ENCODE data around the gene INVS.
"Not testable (repeated sequence)": the region's sequence is repeated elsewhere in the genome, so short reads cannot be mapped to it uniquely, and the experiment has no call there.

Gene INVS, protein sequence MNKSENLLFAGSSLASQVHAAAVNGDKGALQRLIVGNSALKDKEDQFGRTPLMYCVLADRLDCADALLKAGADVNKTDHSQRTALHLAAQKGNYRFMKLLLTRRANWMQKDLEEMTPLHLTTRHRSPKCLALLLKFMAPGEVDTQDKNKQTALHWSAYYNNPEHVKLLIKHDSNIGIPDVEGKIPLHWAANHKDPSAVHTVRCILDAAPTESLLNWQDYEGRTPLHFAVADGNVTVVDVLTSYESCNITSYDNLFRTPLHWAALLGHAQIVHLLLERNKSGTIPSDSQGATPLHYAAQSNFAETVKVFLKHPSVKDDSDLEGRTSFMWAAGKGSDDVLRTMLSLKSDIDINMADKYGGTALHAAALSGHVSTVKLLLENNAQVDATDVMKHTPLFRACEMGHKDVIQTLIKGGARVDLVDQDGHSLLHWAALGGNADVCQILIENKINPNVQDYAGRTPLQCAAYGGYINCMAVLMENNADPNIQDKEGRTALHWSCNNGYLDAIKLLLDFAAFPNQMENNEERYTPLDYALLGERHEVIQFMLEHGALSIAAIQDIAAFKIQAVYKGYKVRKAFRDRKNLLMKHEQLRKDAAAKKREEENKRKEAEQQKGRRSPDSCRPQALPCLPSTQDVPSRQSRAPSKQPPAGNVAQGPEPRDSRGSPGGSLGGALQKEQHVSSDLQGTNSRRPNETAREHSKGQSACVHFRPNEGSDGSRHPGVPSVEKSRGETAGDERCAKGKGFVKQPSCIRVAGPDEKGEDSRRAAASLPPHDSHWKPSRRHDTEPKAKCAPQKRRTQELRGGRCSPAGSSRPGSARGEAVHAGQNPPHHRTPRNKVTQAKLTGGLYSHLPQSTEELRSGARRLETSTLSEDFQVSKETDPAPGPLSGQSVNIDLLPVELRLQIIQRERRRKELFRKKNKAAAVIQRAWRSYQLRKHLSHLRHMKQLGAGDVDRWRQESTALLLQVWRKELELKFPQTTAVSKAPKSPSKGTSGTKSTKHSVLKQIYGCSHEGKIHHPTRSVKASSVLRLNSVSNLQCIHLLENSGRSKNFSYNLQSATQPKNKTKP

DNA sequence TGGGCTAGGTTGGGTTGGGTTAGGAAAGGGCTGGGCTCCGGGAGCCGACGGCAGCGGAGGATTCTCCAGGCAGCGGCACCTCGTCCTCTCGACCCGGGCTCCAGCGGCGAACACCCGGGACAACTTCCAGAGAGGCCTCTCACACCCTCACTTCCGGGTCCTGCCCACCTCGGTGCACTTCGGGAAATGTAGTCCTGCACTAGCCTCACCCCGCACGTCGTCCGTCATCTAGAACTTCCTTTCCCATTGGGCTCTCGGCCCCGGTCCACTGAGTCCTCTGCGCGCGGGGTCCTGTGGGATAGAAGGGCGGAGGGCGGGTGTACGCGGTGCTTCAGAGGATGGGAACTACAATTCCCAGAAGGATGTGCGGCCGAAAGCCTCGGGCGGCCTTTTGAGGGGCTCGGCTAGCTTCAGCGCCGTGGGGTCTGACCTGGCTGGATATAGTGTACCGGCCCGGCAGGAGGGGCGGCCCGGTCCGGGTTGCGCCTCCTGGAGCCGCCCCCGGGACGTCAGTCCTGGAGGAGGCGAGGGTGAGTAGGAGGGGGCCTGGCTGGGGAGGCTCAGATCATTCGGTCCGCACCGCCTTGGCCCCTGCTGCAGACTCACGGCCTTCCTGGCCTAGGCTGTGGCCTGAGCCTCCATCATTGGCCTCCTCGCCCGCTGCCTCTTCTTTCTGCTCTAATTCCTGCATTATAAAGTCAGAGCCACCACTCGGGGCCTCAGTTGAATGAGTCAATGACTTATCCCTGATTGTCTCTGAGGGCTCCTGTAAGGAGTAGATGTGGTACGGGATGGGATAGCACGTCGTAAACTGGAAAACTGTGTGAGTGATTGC is at the start of gene INVS, which contains the start of gene ERP44:
TSS of gene INVS (plus strand) at position 357 of the 835 bp plus-strand sequence. CDS start 5,279 bp downstream, outside the sequence.
TSS of gene ERP44 (minus strand) at position 114 of the 835 bp plus-strand sequence. CDS start 160 bp downstream, outside the sequence.
- Histone ChIP-seq H3K9ac (ENCODE audit: low read length) (peak within 1 kb of the TSS; percentile 73), H3K4me3 (ENCODE audit: low read length) (peak within 1 kb of the TSS; percentile 93), H3K9me3 (ENCODE audit: control insufficient read depth, low read depth, low read length) (no peaks in the 10 kb centered on the region), H3K4me1 (ENCODE audit: control insufficient read depth, low read depth, low read length) (peaks cover 13% of the 10 kb centered on the region), H3K36me3 (ENCODE audit: control insufficient read depth, low read depth, low read length) (no peaks in the 10 kb centered on the region), H3K27ac (ENCODE audit: low read length) (peak within 1 kb of the TSS; percentile 56), H3K27me3 (ENCODE audit: control insufficient read depth, insufficient read depth, low read length) (no peaks in the 10 kb centered on the region)

DNA sequence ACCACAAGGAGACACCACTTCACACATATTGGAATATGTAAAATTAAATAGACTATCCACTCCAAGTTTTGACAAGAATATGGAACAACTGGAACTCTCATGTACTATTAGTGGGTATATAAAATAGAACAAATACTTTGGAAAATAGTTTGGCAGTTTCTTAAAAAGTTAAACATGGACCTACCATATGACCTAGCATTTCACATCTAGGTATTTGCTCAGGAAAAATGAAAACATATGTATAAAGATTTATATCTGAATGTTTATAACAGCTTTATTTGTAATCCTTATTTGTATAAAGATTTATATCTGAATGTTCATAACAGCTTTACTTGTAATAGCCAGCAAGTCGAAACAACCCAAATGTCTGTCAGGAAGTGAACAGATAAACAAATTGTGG is 49.5 kb upstream of the INVS start:
- Histone ChIP-seq H3K27me3 (ENCODE audit: control insufficient read depth, insufficient read depth, low read length) (no peaks in the 10 kb centered on the region), H3K27ac (ENCODE audit: low read length) (no peak overlapping the region), H3K4me3 (ENCODE audit: low read length) (no peak overlapping the region), H3K9me3 (ENCODE audit: control insufficient read depth, low read depth, low read length) (no peaks in the 10 kb centered on the region), H3K36me3 (ENCODE audit: control insufficient read depth, low read depth, low read length) (peaks cover 3% of the 10 kb centered on the region), H3K4me1 (ENCODE audit: control insufficient read depth, low read depth, low read length) (no peaks in the 10 kb centered on the region), H3K9ac (ENCODE audit: low read length) (no peak overlapping the region)

DNA sequence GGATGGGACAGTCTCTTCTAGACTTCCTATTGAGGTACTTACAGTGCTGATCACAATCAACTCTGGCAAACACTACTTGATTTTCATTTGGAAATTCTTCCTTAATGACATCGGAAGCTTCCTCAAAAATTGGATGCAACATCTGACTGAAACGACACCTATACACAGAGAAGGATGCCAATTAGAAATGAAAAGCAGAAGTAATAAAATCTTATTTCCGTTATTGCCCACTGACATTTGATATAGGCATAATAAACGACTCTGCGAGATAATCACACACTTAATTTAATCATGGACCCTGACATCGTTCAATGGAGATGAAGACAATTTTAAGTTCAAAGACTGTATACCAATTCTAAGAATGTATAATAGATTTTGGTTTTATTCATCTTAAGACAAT is 46.7 kb upstream of the INVS start:
- Histone ChIP-seq H3K27ac (ENCODE audit: low read length) (no peak overlapping the region), H3K4me3 (ENCODE audit: low read length) (no peak overlapping the region), H3K9me3 (ENCODE audit: control insufficient read depth, low read depth, low read length) (no peaks in the 10 kb centered on the region), H3K27me3 (ENCODE audit: control insufficient read depth, insufficient read depth, low read length) (no peaks in the 10 kb centered on the region), H3K4me1 (ENCODE audit: control insufficient read depth, low read depth, low read length) (no peaks in the 10 kb centered on the region), H3K36me3 (ENCODE audit: control insufficient read depth, low read depth, low read length) (peaks cover 3% of the 10 kb centered on the region), H3K9ac (ENCODE audit: low read length) (no peak overlapping the region)

DNA sequence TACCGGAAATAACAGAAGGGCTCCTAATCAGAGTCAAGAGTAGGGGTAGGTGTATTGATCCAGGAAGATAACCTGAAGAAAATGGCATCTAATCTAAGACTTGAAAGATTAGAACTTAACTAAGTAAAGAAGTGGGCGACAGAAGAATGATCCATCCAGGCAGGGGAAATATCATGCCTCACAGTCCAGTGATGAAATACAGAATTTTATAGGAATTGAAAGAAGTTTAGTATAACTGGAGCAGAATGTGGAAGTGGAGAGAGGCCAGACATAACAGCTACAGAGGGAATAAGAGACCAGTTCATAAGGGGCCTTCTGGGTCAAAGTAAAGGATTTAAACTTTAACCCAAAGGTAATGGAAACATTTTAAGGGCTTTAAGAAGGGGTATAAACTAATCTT is 42.5 kb upstream of the INVS start:
- H3K27me3 ChIP-seq (ENCODE audit: control insufficient read depth, insufficient read depth, low read length), result no peaks in the 10 kb centered on the region
- no peaks in the 10 kb centered on the region for H3K4me1 ChIP-seq (ENCODE audit: control insufficient read depth, low read depth, low read length)
- H3K9ac ChIP-seq (ENCODE audit: low read length), result no peak overlapping the region
- H3K9me3 ChIP-seq (ENCODE audit: control insufficient read depth, low read depth, low read length), result no peaks in the 10 kb centered on the region
- no peak overlapping the region for H3K4me3 ChIP-seq (ENCODE audit: low read length)
- H3K27ac ChIP-seq (ENCODE audit: low read length), result no peak overlapping the region
- no peaks in the 10 kb centered on the region for H3K36me3 ChIP-seq (ENCODE audit: control insufficient read depth, low read depth, low read length)

DNA sequence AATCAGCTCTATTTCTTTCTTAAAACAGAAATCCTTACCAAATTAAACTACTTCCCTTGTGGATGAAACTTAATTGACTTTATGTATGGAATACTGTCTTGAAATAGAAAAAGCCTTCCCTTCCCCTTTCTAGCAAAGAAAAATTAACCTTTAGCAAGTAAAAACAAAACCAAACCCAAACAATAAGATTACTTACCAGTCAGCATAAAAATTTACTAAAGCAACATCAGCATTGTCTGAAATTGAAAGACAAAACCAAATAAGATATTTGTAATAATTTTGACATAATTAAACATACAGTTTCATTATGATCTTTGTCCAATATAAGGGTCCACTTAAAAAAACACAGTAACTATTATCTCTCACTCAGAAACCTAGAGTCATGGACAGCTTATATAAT is 41.4 kb upstream of the INVS start:
- Histone ChIP-seq H3K4me3 (ENCODE audit: low read length) (no peak overlapping the region), H3K9ac (ENCODE audit: low read length) (no peak overlapping the region), H3K9me3 (ENCODE audit: control insufficient read depth, low read depth, low read length) (no peaks in the 10 kb centered on the region), H3K27ac (ENCODE audit: low read length) (no peak overlapping the region), H3K4me1 (ENCODE audit: control insufficient read depth, low read depth, low read length) (no peaks in the 10 kb centered on the region), H3K27me3 (ENCODE audit: control insufficient read depth, insufficient read depth, low read length) (no peaks in the 10 kb centered on the region), H3K36me3 (ENCODE audit: control insufficient read depth, low read depth, low read length) (no peaks in the 10 kb centered on the region)

DNA sequence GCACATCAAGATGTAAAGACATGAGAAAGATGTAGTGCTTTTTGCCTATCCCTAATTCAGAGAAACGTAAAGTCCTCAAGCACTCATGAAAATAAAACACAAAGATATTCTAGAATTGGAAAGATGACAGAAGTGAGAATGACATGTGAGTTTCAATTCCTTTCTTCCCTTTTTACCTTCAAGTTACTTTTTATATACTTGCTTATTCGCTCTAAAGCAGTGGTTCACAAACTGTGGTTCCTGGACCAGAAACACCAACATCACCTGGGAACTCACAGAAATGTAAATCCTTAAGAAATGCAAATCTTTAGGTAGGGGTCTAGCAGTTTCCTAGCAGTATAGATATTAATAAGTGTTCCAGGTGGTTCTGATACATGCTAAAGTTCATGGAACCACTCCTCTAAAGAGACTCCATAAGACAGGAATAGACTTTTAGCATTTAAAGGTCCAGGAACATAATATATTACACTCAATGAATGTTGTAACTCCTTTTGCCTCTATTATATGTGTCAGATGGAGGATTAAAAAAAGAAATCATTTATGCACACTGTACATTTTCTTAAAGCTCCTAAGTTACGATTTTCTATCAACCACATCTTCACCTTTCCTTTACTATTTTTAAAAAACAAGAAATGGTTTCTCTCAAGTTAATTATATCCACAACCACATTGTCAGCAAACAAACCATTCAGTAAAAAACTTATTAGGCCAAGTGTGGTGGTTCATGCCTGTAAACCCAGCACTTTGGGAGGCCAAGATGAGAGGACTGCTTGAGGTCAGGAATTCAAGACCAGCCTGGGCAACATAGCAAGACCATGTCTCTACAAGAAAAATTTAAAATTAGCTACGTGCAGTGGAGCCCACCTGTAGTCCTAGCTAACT is 40.1 kb upstream of the INVS start:
- Histone ChIP-seq H3K27me3 (ENCODE audit: control insufficient read depth, insufficient read depth, low read length) (no peaks in the 10 kb centered on the region), H3K36me3 (ENCODE audit: control insufficient read depth, low read depth, low read length) (no peaks in the 10 kb centered on the region), H3K4me3 (ENCODE audit: low read length) (no peak overlapping the region), H3K9me3 (ENCODE audit: control insufficient read depth, low read depth, low read length) (no peaks in the 10 kb centered on the region), H3K27ac (ENCODE audit: low read length) (no peak overlapping the region), H3K9ac (ENCODE audit: low read length) (no peak overlapping the region), H3K4me1 (ENCODE audit: control insufficient read depth, low read depth, low read length) (peaks cover 10% of the 10 kb centered on the region)

DNA sequence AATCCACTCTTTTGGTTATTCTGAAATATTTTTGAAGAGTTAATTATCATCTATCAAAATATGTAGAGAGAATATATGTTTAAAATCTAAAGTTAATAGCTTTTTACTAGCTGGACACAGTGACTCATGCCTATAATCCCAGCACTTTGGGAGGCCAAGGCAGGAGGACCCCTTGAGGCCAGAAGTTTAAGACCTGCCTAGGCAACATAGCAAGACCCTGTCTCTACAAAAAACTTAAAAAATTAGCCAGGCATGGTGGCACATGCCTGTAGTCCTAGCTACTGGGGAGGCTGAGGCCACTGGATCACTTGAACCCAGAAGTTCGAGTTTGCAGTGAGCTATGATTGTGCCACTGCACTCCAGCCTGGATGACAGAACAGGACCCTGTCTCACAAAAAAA is 36.4 kb upstream of the INVS start:
- H3K4me1 ChIP-seq (ENCODE audit: control insufficient read depth, low read depth, low read length), result peaks cover 17% of the 10 kb centered on the region
- H3K27me3 ChIP-seq (ENCODE audit: control insufficient read depth, insufficient read depth, low read length); H3K4me3 ChIP-seq (ENCODE audit: low read length); H3K9ac ChIP-seq (ENCODE audit: low read length); H3K9me3 ChIP-seq (ENCODE audit: control insufficient read depth, low read depth, low read length); H3K36me3 ChIP-seq (ENCODE audit: control insufficient read depth, low read depth, low read length); H3K27ac ChIP-seq (ENCODE audit: low read length): not testable (repeated sequence)

DNA sequence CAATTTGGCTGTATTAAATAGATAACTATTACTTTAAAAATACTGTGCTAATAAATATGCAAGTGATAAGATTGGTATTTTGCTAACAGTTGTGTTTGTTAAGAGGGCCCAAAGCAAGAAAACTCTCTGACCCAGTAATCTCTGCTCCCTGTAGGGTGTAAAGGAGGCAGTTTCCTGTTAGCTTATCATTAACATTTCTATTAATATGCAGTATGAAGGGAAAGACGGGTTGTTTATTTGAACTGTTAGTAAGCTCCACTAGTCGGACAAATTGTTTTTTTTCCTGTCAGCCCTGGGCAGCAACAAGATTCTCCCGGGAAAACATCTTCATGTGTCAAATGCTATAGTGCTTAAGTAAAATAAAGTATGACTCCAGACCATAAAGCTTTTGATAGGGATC is 35.9 kb upstream of the INVS start:
- Histone ChIP-seq H3K27ac (ENCODE audit: low read length) (no peak overlapping the region), H3K9ac (ENCODE audit: low read length) (no peak overlapping the region), H3K36me3 (ENCODE audit: control insufficient read depth, low read depth, low read length) (no peaks in the 10 kb centered on the region), H3K4me1 (ENCODE audit: control insufficient read depth, low read depth, low read length) (peaks cover 17% of the 10 kb centered on the region), H3K9me3 (ENCODE audit: control insufficient read depth, low read depth, low read length) (no peaks in the 10 kb centered on the region), H3K27me3 (ENCODE audit: control insufficient read depth, insufficient read depth, low read length) (no peaks in the 10 kb centered on the region), H3K4me3 (ENCODE audit: low read length) (peak overlapping the region; percentile 19)

DNA sequence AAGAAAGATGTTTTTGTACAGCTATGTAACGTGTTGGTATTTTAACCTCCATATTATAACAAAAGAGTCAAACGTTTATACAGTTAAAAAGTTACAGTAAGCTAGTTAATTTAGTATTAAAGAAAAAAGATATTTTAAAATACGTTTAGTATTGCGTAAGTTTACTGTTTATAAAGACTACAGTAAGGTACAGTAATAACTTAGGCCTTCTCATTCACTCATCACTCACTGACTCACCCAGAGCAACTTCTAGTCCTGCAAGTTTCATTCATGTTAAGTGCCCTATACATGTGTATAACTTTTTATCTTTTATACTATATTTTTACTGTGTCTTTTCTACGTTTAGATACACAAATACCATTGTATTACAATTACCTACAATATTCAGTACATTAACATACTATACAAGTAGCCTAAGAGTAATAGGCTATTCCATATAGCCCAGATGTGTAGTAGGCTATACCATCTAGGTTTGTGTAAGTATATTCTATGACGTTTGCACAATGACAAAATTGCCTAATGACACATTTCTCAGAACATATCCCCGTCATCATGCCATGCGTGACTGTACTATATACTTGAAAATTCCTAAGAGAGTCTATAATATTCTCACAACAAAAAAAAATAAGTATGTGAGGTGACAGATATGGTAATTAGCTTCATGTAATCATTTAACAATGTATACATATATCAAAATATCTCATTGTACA is 34.0 kb upstream of the INVS start:
- H3K4me3 ChIP-seq (ENCODE audit: low read length), result no peak overlapping the region
- H3K36me3 ChIP-seq (ENCODE audit: control insufficient read depth, low read depth, low read length), result no peaks in the 10 kb centered on the region
- no peak overlapping the region for H3K9ac ChIP-seq (ENCODE audit: low read length)
- H3K27ac ChIP-seq (ENCODE audit: low read length), result no peak overlapping the region
- H3K27me3 ChIP-seq (ENCODE audit: control insufficient read depth, insufficient read depth, low read length), result no peaks in the 10 kb centered on the region
- H3K9me3 ChIP-seq (ENCODE audit: control insufficient read depth, low read depth, low read length), result no peaks in the 10 kb centered on the region
- H3K4me1 ChIP-seq (ENCODE audit: control insufficient read depth, low read depth, low read length), result peaks cover 17% of the 10 kb centered on the region

DNA sequence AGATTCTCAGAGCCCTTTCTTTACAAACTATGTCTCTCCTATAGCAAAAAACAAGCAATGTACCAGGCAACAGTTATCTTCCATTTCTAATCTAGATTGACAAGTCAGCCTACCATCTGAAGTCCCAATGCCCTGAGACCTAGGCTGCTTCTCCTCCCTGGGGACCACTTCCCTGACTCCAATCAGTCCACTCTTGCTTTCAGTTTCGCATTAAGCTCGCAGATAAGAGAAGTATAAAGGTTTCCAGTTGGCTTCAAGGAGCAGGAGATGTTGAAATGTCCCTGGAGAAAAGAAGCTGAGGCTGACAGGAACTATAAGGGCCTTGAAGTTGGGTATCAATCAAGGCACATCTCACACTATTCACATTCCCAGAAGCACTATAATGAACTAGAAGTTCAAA is 32.5 kb upstream of the INVS start:
- no peak overlapping the region for H3K27ac ChIP-seq (ENCODE audit: low read length)
- no peak overlapping the region for H3K4me3 ChIP-seq (ENCODE audit: low read length)
- H3K4me1 ChIP-seq (ENCODE audit: control insufficient read depth, low read depth, low read length), result peaks cover 17% of the 10 kb centered on the region
- H3K9me3 ChIP-seq (ENCODE audit: control insufficient read depth, low read depth, low read length), result no peaks in the 10 kb centered on the region
- no peaks in the 10 kb centered on the region for H3K27me3 ChIP-seq (ENCODE audit: control insufficient read depth, insufficient read depth, low read length)
- H3K9ac ChIP-seq (ENCODE audit: low read length), result no peak overlapping the region
- no peaks in the 10 kb centered on the region for H3K36me3 ChIP-seq (ENCODE audit: control insufficient read depth, low read depth, low read length)

Measured in iPS-18a (cell line).